Measurements from ENCODE around the gene FAM110D. TPM values are rescaled to one million over a fixed set of nuclear protein-coding genes. Genes with fewer than 3 reads are reported as not detected.

FAM110D gene
- polyA plus RNA-seq, 1 of the 3 experiments (the other 2 are of a cell fraction): 0.64 TPM

DNA sequence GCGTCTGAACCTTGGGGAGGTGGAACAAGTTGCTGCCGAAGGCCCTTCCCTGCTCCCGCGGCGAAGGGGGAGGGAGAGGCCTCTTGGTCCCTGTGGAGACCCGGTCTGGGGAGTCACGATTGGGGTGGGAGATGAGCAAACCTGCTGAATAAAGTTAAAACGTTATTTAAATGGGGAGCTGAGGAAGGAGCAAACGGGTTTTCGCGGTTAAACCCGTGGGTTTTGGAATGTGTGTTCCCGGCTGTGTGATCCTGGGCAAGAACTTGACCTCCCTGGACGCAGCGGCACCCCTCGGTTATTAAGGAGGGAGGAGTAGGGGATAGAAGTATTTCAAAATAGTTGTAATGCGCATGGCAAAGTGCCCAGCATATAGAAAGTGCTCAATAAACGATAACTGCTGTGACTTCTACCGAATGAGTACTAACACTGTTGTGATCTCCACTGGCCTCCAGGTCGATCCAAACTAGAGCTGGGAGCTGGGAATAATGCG lies 3.4 kb downstream of the FAM110D start:
- H3K9me2 ChIP-seq: no peaks in the 10 kb centered on the region
- no peaks in the 10 kb centered on the region for H3K27me3 ChIP-seq (ENCODE audit: insufficient read depth)
- no peaks in the 10 kb centered on the region for H3K36me3 ChIP-seq (replicated peaks in 1 of 2; ENCODE audit: control insufficient read depth in 1 of 2, insufficient read depth in 2 of 2, low read length in 1 of 2)
- CTCF ChIA-PET: interaction anchor here (0.9 to 13.7 kb wide), 7 partner anchors 15 to 160 kb away, joined by 3 to 131 read pairs (median 9); no protein-coding TSS in a partner anchor
- TF ChIP-seq, protein P1, sequence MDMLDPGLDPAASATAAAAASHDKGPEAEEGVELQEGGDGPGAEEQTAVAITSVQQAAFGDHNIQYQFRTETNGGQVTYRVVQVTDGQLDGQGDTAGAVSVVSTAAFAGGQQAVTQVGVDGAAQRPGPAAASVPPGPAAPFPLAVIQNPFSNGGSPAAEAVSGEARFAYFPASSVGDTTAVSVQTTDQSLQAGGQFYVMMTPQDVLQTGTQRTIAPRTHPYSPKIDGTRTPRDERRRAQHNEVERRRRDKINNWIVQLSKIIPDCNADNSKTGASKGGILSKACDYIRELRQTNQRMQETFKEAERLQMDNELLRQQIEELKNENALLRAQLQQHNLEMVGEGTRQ (IDR thresholded peaks at IDR 0.05; ENCODE audit: borderline replicate concordance, low read depth, low read length): no peak
- TF ChIP-seq EP300 (IDR thresholded peaks at IDR 0.05; ENCODE audit: borderline replicate concordance in 1 of 2, low read depth in 1 of 2, low read length in 1 of 2) (no peak), POLR2AphosphoS5 (IDR thresholded peaks at IDR 0.05; ENCODE audit: low read depth, low read length) (no peak), MEF2A (IDR thresholded peaks at IDR 0.05; ENCODE audit: borderline replicate concordance, low read depth) (no peak), FOXM1 (IDR thresholded peaks at IDR 0.05; ENCODE audit: low read depth) (no peak), CHD2 (IDR thresholded peaks at IDR 0.05; ENCODE audit: low read length, partially characterized antibody) (no peak), YY1 (IDR thresholded peaks at IDR 0.05; ENCODE audit: low read depth) (no peak), ZBTB33 (IDR thresholded peaks at IDR 0.05; ENCODE audit: borderline replicate concordance, low read depth) (no peak), SIN3A (IDR thresholded peaks at IDR 0.05; ENCODE audit: borderline replicate concordance, low read depth, low read length) (no peak), NRF1 (IDR thresholded peaks at IDR 0.05; ENCODE audit: low read depth, low read length) (no peak), TEAD4 (IDR thresholded peaks at IDR 0.05; ENCODE audit: borderline replicate concordance, insufficient read depth) (no peak), SMC3 (IDR thresholded peaks at IDR 0.05; ENCODE audit: low read depth, low read length) (no peak)
- TF ChIP-seq, protein P2, sequence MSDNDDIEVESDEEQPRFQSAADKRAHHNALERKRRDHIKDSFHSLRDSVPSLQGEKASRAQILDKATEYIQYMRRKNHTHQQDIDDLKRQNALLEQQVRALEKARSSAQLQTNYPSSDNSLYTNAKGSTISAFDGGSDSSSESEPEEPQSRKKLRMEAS (IDR thresholded peaks at IDR 0.05; ENCODE audit: low read depth): no peak
- H4K20me1 ChIP-seq (ENCODE audit: insufficient read depth): no peaks in the 10 kb centered on the region
- no peaks in the 10 kb centered on the region for H3K79me2 ChIP-seq (ENCODE audit: insufficient read depth)
- POLR2A ChIA-PET: interaction anchor here (1.5 kb wide), 1 partner anchor 51 kb away, joined by 3 read pairs; the partner anchor contains the start of gene PDIK1L
- no peaks in the 10 kb centered on the region for H3F3A ChIP-seq (replicated peaks; ENCODE audit: insufficient read depth)
- WGBS (ENCODE audit: low lambda C conversion rate): 76% methylated on average over 20 of the region's 21 CpGs
- peaks cover 0 to 23% of the 10 kb centered on the region in 2 experiments; a peak in 1 of 4 replicates for H3K4me1 ChIP-seq (ENCODE audit: control insufficient read depth in 1 of 2, insufficient read depth in 2 of 2, low read depth in 1 of 2, low read length in 1 of 2)
- H2AFZ ChIP-seq (ENCODE audit: low read depth): no peak overlapping the region
- H3K27ac ChIP-seq (ENCODE audit: low read depth in 2 of 2, low read length in 1 of 2): no peak overlapping the region
- no peak overlapping the region for H3K9ac ChIP-seq
- no peak for DNase-seq
- H3K9me3 ChIP-seq: no peaks in the 10 kb centered on the region
- peak overlapping the region; percentile 33; the same call in 1 of the 2 replicates for H3K4me2 ChIP-seq
- H3K4me3 ChIP-seq (ENCODE audit: low read depth in 2 of 2, low read length in 1 of 2): no peak overlapping the region

GRCh38 chr1:26163684-26164035 lies 4.8 kb downstream of the FAM110D start:
- no peaks in the 10 kb centered on the region for H3K36me3 ChIP-seq (replicated peaks in 1 of 2; ENCODE audit: control insufficient read depth in 1 of 2, insufficient read depth in 2 of 2, low read length in 1 of 2)
- peak overlapping the region; percentile 67; the same call in 1 of the 2 replicates for H3K4me2 ChIP-seq
- peaks cover under 1% of the 10 kb centered on the region for H3F3A ChIP-seq (replicated peaks; ENCODE audit: insufficient read depth)
- no peak overlapping the region for H3K27ac ChIP-seq (ENCODE audit: low read depth in 2 of 2, low read length in 1 of 2)
- H4K20me1 ChIP-seq (ENCODE audit: insufficient read depth): no peaks in the 10 kb centered on the region
- TF ChIP-seq TEAD4 (IDR thresholded peaks at IDR 0.05; ENCODE audit: borderline replicate concordance, insufficient read depth): no peak
- H3K9ac ChIP-seq: no peak overlapping the region
- WGBS (ENCODE audit: low lambda C conversion rate): 97% methylated on average over 8 of the region's 9 CpGs
- no peaks in the 10 kb centered on the region for H3K79me2 ChIP-seq (ENCODE audit: insufficient read depth)
- peaks cover 0 to 18% of the 10 kb centered on the region in 2 experiments; a peak in 1 of 4 replicates for H3K4me1 ChIP-seq (ENCODE audit: control insufficient read depth in 1 of 2, insufficient read depth in 2 of 2, low read depth in 1 of 2, low read length in 1 of 2)
- H3K9me2 ChIP-seq: no peaks in the 10 kb centered on the region
- H3K27me3 ChIP-seq (ENCODE audit: insufficient read depth): no peaks in the 10 kb centered on the region
- no peaks in the 10 kb centered on the region for H3K9me3 ChIP-seq
- CTCF ChIA-PET: interaction anchor here (0.7 to 13.7 kb wide), 20 partner anchors 9 to 268 kb away, joined by 3 to 131 read pairs (median 4); partner anchors contain the start of genes CEP85 and SLC30A2
- peak overlapping the region; percentile 49 to 56 for H3K4me3 ChIP-seq (ENCODE audit: low read depth in 2 of 2, low read length in 1 of 2)
- POLR2A ChIA-PET: no interaction called here
- DNase-seq: no peak
- peak overlapping the region; percentile 81; the same call in 1 of the 2 replicates for H2AFZ ChIP-seq (ENCODE audit: low read depth)
